Fibroblast of lung (primary cell): ENCODE results near the gene PACS2. TPM values are rescaled to one million over a fixed set of nuclear protein-coding genes. Genes with fewer than 3 reads are reported as not detected.

Experiments used
- DNase-seq, 2 donors: peaks; one replicate each; pipeline versions ENCODE4 v3.0.0 to v3.0.0-alpha.2; 2010; ENCODE audit warnings: low read depth in 2 of 2
- H2AFZ ChIP-seq: 2 replicates; pipeline ENCODE4 v1.5.1; 2012; ENCODE audit warnings: low read length, control low read depth, inconsistent platforms
- H3K27ac ChIP-seq: 2 replicates; pipeline ENCODE4 v1.5.1; 2011; ENCODE audit warnings: low read length, control low read depth; ENCODE audit not compliant: insufficient read depth
- H3K27me3 ChIP-seq: 2 replicates; pipeline ENCODE4 v1.5.1; 2011; ENCODE audit warnings: mild to moderate bottlenecking, low read length; ENCODE audit not compliant: control insufficient read depth, insufficient read depth
- H3K36me3 ChIP-seq: 2 replicates; pipeline ENCODE4 v1.5.1; 2011; ENCODE audit warnings: low read length; ENCODE audit not compliant: control insufficient read depth, insufficient read depth
- H3K4me1 ChIP-seq: 2 replicates; pipeline ENCODE4 v1.5.1; 2011; ENCODE audit warnings: low read length; ENCODE audit not compliant: control insufficient read depth, insufficient read depth; ENCODE audit errors: extremely low read depth
- H3K4me2 ChIP-seq: 2 replicates; pipeline ENCODE4 v1.5.1; 2011; ENCODE audit warnings: low read length, control low read depth; ENCODE audit not compliant: insufficient read depth; ENCODE audit errors: extremely low read depth
- H3K4me3 ChIP-seq, 4 experiments: fragments of 200-600 bp in 1 of 4; sonication (generic) in 1 of 4; replicated peaks in 1 of 4; 2 replicates each; pipeline ENCODE4 v1.5.1; 2011 to 2016; ENCODE audit warnings: low read length in 4 of 4, low read depth in 3 of 4, mild to moderate bottlenecking in 3 of 4, control low read depth in 2 of 4, inconsistent platforms in 1 of 4, mixed read lengths in 1 of 4; ENCODE audit not compliant: insufficient read depth in 1 of 4; ENCODE audit errors: control extremely low read depth in 1 of 4
- H3K79me2 ChIP-seq: 2 replicates; pipeline ENCODE4 v1.5.1; 2012; ENCODE audit warnings: mild to moderate bottlenecking, low read length, inconsistent platforms; ENCODE audit not compliant: control insufficient read depth, insufficient read depth
- H3K9ac ChIP-seq: 2 replicates; pipeline ENCODE4 v1.5.1; 2011; ENCODE audit warnings: mild to moderate bottlenecking, low read length, control low read depth; ENCODE audit not compliant: insufficient read depth
- H3K9me3 ChIP-seq: 2 replicates; pipeline ENCODE4 v1.5.1; 2012; ENCODE audit warnings: low read depth, low read length; ENCODE audit not compliant: control insufficient read depth, insufficient read depth
- H4K20me1 ChIP-seq: 2 replicates; pipeline ENCODE4 v1.5.1; 2011; ENCODE audit warnings: low read length; ENCODE audit not compliant: control insufficient read depth, insufficient read depth; ENCODE audit errors: extremely low read depth
- EZH2 ChIP-seq: IDR thresholded peaks from 2 replicates; pipeline ENCODE4 v1.5.1; 2012; ENCODE audit warnings: low read length, control low read depth, mild to moderate bottlenecking; ENCODE audit errors: missing control alignments
- polyA plus RNA-seq, 2 donors: library from polyadenylated mRNA; depleted of rRNA in 1 of 2; stranded (reverse) in 1 of 2; unstranded in 1 of 2; fragments of >200 nt; gene quantifications; 2 replicates each; pipeline ENCODE4 v1.2.1, GENCODE V29; 2011 to 2012; ENCODE audit warnings: missing spikeins in 1 of 2
- total RNA-seq: library from RNA; depleted of rRNA; stranded (reverse); fragments of >200 nt; gene quantifications from 2 replicates; pipeline ENCODE4 v1.2.1, GENCODE V29; 2014
- TF ChIP-seq, protein P1 (sequence below), 2 donors: IDR thresholded peaks in 1 of 2; conservative IDR thresholded peaks in 1 of 2; 1 replicate in 1 of 2; 2 replicates in 1 of 2; pipeline ENCODE4 v1.5.1; 2011 to 2012; ENCODE audit warnings: low read length in 2 of 2, control low read depth in 1 of 2, inconsistent platforms in 1 of 2, low read depth in 1 of 2, mild to moderate bottlenecking in 1 of 2

The PACS2 gene
- total and polyA plus RNA-seq, 2 donors (not counting 1 experiment from before 2014, with no cell fraction given), result 20.3 to 52.5 TPM

DNA sequence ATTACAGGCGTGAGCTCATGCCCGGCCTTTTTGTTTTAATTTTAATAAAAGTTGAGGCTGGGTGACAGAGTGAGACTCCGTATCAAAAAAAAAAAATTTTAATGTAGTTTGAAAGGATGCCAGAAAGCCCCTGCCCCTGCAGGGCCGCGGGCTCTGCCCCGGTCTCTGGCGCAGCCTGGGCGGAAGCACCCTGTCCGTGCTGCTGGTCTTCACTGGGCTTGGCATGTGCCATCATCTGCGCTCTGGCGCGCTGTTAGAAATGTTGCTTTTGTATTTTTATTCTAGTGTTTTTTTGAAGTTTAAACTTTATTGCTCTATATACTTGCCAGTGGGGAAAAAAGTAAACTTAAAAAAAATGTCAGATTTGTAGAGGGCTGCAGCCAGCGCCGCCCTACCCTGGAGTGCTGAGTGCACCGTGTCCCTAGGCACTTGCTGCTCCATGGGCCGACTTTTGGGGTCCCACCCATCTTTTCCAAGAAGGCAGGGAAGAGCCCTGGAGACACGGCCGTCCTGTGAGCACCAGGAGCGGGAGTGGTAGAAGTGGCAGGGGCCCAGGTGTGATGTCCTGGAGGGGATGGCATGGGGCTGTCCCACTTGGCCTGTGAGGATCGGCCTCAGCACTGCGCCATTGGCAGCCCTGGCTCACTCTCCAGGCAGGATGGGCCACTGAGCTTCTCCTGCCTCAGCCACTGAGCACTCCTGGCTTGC, 109.1 kb downstream of the PACS2 start:
- Histone ChIP-seq H3K79me2 (peaks cover 74% of the 10 kb centered on the region), H3K4me3 (no peak overlapping the region), H3K27ac (no peak overlapping the region), H3K27me3 (no peaks in the 10 kb centered on the region), H3K36me3 (peaks cover 3% of the 10 kb centered on the region), H3K9ac (no peak overlapping the region), H3K4me2 (no peak overlapping the region), H4K20me1 (no peaks in the 10 kb centered on the region), H2AFZ (no peak overlapping the region), H3K4me1 (peaks cover 11% of the 10 kb centered on the region), H3K9me3 (no peaks in the 10 kb centered on the region)
- DNase-seq, result no peak
- TF ChIP-seq, protein P1, sequence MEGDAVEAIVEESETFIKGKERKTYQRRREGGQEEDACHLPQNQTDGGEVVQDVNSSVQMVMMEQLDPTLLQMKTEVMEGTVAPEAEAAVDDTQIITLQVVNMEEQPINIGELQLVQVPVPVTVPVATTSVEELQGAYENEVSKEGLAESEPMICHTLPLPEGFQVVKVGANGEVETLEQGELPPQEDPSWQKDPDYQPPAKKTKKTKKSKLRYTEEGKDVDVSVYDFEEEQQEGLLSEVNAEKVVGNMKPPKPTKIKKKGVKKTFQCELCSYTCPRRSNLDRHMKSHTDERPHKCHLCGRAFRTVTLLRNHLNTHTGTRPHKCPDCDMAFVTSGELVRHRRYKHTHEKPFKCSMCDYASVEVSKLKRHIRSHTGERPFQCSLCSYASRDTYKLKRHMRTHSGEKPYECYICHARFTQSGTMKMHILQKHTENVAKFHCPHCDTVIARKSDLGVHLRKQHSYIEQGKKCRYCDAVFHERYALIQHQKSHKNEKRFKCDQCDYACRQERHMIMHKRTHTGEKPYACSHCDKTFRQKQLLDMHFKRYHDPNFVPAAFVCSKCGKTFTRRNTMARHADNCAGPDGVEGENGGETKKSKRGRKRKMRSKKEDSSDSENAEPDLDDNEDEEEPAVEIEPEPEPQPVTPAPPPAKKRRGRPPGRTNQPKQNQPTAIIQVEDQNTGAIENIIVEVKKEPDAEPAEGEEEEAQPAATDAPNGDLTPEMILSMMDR (conservative IDR thresholded peaks at IDR 0.05 in 1 of 2, IDR thresholded peaks at IDR 0.05 in 1 of 2; ENCODE audit: low read depth in 1 of 2, low read length in 2 of 2), result no peak
- TF ChIP-seq EZH2, result no peak

DNA sequence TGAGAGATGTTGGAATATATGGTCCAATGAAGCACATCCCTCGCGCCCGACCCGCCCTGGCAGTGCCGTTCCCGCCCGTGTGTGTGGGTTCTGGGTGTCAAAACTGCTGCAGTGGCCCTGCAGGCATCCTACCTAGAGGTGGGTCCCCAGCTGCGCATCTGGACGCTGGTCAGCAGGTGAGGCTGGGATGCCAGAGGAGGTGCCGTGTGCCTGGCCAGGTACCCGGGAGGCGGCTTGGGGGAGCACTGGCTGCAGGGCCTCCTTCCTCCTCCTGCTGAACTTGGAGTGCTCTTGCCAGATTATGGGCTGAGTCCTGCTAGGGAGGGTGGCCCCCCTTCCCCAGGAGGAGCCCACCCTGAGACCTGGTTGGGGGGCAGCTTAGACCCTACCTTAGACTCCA, 110.3 kb downstream of the PACS2 start:
- Histone ChIP-seq H3K9ac (no peak overlapping the region), H3K4me2 (no peak overlapping the region), H3K36me3 (peaks cover 3% of the 10 kb centered on the region), H3K4me3 (no peak overlapping the region), H3K27ac (no peak overlapping the region), H3K27me3 (no peaks in the 10 kb centered on the region), H3K9me3 (no peaks in the 10 kb centered on the region), H4K20me1 (no peaks in the 10 kb centered on the region), H2AFZ (no peak overlapping the region), H3K79me2 (peaks cover 75% of the 10 kb centered on the region), H3K4me1 (peaks cover 7% of the 10 kb centered on the region)
- TF ChIP-seq EZH2, result no peak
- TF ChIP-seq, protein P1 (conservative IDR thresholded peaks at IDR 0.05 in 1 of 2, IDR thresholded peaks at IDR 0.05 in 1 of 2; ENCODE audit: low read depth in 1 of 2, low read length in 2 of 2), result no peak
- DNase-seq, result no peak

DNA sequence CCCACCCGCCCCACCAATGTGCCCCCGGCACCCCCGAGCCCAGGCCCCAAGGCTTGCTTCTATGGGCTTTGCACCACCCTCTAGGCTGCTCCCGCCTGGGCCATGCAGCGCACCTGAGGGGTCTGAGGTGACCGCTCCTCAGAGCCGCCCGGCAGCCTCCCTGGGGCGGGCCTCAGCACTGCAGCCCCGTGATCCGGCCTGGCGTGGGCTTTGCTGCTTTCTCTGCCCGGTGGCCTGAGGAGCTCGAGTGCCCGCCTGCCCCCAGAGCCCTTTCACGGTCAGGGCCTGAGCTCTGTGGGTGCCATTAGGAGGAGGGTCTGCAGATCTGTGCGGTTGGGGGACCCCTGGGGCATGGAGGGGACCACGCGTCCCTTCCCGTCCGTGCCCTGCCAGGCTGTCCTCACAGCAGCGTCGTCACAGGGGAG, 111.3 kb downstream of the PACS2 start:
- no peak for DNase-seq
- Histone ChIP-seq H3K27ac (no peak overlapping the region), H3K4me2 (no peak overlapping the region), H4K20me1 (no peaks in the 10 kb centered on the region), H3K9ac (no peak overlapping the region), H3K36me3 (peaks cover 3% of the 10 kb centered on the region), H3K27me3 (no peaks in the 10 kb centered on the region), H3K4me1 (peaks cover 7% of the 10 kb centered on the region), H3K79me2 (peaks cover 73% of the 10 kb centered on the region), H3K4me3 (no peak overlapping the region), H2AFZ (no peak overlapping the region), H3K9me3 (no peaks in the 10 kb centered on the region)
- no peak for TF ChIP-seq EZH2
- TF ChIP-seq, protein P1 (conservative IDR thresholded peaks at IDR 0.05 in 1 of 2, IDR thresholded peaks at IDR 0.05 in 1 of 2; ENCODE audit: low read depth in 1 of 2, low read length in 2 of 2), result no peak
